ENCODE data around the gene CACNA1E.

The CACNA1E gene

GRCh38 chr1:181558416-181558815 lies 75.1 kb downstream of the CACNA1E start:
- in situ Hi-C loops (cut with MboI; ENCODE audit: low sequenced_read_pairs): no loop called here

DNA sequence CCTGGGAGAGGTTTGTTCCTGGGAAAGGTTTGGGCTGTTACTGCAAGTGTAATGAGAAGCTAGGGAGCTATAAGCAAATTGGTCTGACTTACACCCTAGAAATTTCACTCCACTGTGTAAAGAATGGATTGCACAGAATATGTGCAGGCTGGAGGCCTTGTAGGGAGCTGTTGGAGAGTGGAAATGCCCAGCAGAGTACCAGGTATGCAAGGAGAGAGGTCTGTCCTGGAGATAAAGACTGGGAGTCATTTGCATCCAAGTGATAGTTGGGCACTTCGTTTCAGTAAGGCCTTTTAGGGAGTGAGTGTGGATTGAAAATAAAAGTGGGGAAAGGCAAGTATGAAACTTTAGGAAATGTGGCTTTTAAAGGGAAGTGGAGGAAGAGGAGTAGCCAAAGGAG lies 75.8 kb downstream of the CACNA1E start:
- in situ Hi-C loops (cut with MboI; ENCODE audit: low sequenced_read_pairs): no loop called here

- in situ Hi-C loops (cut with MboI; ENCODE audit: low sequenced_read_pairs): no loop called here
These were observed 79.1 kb downstream of the CACNA1E start for GRCh38 chr1:181562395-181562794.

DNA sequence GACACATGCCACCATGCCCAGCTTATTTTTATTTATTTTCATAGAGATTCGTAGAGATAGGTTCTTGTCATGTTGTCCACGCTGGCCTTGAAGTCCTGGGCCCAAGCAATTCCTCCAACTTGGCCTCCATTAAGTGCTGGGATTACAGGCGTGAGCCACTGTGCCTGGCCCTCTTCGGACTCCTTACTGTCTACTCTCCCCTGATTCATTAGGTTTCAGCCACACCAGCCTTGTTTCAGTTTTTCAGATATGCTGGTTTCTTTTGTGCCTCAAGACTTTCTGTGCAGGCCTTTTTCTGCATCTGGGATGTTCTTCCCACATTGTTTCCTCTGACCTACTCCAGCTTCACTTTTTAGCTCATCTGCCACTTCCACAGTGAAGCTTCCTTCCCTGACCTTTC lies 85.4 kb downstream of the CACNA1E start:
- in situ Hi-C loops (cut with MboI; ENCODE audit: low sequenced_read_pairs): no loop called here

DNA sequence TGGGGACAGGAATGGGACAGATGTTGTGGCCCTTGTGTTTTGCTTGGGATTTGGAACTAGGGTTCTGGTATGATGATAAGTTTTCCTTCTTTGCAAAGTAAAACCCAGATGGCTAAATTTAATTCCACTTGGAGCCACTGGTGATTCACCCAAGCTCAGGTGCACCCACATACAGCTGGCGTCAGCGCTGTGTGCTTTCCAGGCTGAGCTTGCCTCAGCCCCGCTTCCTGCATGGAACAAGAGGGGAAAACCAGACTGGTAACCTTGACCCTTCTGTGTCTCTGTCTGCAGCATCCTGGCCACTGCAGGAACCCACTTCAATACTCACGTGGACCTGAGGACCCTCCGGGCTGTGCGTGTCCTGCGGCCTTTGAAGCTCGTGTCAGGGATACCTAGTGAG lies 94.2 kb downstream of the CACNA1E start:
- in situ Hi-C loops (cut with MboI; ENCODE audit: low sequenced_read_pairs): no loop called here

GRCh38 chr1:181583598-181583997 lies 100.3 kb downstream of the CACNA1E start:
- in situ Hi-C loops (cut with MboI; ENCODE audit: low sequenced_read_pairs): no loop called here

- in situ Hi-C loops (cut with MboI; ENCODE audit: low sequenced_read_pairs): no loop called here
These were observed 104.6 kb downstream of the CACNA1E start for GRCh38 chr1:181587870-181588438.

- in situ Hi-C loops (cut with MboI; ENCODE audit: low sequenced_read_pairs): no loop called here
These were observed 105.3 kb downstream of the CACNA1E start for GRCh38 chr1:181588631-181589030.

DNA sequence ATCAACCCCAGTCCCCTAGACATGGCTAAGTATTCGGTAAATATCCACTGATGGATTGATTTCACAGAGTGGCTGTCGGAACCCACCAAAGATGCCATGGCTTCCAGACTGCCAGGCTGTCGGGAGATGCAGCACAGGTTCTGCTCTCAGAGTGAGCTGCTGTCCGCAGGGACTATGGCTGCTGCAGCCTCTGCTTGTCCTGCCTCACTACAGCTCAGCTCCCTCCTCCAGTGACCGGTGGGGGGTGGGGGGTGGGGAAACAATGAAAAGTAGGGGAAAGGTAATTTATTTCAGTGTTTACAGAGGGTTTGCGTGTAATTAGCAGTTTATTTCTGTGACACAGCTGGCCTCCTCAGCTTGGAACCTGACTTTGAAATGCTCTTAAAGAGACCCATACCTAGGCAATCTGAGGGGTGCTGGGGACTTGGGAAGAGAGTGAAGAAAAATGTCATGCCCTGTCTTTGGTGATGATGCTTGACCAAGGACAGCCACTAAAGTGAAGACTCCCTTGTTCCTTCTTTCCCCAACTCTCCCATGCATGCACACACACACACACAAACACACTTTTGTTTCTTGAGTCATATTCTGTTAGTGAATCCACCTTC lies 109.0 kb downstream of the CACNA1E start:
- in situ Hi-C loops (cut with MboI; ENCODE audit: low sequenced_read_pairs): no loop called here

DNA sequence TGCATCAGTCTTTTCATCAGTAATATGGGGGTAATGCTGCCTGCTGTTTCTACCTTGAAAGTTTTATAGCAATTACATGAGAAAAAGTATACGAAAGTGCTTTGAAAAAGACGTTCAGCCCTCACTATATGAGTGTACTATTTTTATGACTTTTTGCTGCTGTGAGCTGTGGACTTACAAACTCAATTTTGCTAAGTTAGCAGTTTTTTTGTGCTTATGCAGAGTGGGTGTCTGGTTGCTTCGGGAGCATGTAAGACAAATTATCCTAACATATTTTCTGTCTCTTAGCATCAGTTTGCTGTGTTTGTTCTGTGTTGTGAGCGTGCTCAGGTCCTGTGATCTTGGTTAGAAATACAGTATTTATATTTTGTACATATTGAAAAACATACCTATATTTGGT lies 109.7 kb downstream of the CACNA1E start:
- in situ Hi-C loops (cut with MboI; ENCODE audit: low sequenced_read_pairs): no loop called here

DNA sequence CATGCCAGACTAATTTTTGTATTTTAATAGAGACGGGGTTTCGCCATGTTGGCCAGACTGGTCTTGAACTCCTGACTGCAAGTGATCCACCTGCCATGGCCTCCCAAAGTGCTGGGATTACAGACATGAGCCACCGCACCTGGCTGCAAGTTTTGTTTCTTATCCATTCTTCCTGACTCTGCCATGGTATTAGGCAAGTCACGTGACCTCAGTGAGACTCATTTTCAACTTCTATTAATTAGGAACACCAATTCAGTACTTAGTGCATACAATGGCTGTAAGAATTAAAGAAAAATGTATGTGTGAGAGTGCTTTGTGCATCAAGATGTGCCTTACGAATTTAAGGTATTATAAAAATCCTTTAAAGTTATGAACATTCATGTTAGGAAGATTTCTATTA lies 111.2 kb downstream of the CACNA1E start:
- in situ Hi-C loops (cut with MboI; ENCODE audit: low sequenced_read_pairs): no loop called here

DNA sequence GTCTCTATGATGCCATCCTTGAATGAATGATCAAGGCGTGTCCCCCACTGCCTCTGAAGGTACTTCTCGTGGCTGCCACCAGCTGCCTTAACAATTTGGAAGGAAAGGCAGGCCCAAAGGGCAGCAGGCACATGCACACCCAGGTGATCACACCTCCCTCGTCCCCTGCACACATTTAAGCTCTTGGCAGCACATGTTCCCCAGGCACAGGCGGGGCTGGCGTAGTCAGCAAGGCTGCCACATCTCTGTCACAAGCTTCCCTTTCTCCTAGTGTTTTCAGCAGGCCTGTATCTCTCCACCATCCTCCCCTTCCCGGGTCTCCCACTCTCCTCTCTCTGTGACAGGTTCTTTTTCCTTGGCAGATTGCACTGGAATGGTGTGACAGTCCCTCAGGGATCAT lies 111.9 kb downstream of the CACNA1E start:
- in situ Hi-C loops (cut with MboI; ENCODE audit: low sequenced_read_pairs): no loop called here

DNA sequence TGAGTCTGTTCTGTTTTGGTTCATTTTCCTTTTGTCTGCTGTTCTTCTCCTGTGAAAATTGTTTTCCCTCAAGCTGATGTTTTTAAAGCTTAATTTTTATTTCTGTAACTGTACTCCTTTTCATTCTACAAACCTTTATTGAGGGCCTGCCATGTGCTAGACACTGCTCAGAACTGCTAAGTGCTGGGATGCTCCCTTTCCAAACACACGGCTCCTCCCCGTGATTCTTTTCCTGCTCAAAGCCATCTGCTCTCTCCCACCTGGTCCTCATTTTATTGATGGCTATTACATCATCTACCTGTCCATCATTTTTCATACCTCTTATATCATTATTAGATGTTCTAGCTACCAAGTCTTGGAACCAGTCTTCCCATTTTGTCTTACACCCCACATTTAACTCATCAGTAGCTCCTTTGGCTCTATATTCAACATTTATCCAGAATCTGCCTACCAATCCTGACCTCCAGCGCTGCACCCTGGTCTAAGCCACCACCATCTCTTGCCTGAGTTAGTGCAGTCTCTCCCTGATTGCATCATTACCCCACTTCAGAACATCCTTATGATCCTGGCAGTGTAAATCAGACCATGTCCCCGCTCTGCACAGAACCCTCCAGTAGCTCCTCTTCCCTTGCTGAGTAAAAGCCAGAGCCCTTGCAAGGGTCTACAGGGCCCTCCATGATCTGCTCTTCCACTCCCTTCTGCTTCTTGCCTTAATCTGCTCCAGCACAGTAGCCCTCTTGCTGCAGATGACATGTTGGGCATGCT lies 118.1 kb downstream of the CACNA1E start:
- in situ Hi-C loops (cut with MboI; ENCODE audit: low sequenced_read_pairs): no loop called here

DNA sequence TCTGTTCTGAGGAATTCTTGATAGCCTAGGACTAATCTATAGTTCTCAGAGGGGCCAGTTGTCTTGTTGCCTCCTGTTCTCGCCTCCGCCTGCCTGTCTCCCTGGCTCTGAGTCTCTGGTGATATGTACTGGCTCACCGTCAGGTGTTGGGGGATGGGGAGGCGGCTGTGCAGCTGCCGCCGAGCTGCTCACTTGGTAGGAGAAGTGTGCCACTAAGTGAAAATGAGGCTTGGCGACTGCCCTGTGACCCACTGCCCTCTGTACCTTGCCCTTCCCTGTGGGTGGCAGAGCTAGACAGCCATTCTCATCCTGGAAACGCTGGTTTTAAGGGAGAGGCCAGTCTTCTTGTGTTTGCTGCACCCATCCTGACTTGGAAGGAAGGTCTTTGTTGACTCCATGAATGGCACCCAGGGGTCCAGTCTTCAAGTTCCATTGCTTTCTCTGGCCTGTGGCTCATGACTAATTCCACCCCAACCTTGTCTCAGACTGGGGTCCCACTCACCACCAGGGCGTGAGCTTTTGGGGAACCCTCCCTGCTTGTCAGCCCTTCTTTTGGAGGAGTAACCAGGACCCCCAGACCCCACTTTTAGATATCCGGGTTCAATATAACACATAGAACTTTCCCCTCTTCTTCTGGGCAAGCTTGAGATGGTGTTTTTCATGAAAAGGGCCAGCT lies 120.6 kb downstream of the CACNA1E start:
- in situ Hi-C loops (cut with MboI; ENCODE audit: low sequenced_read_pairs): no loop called here

DNA sequence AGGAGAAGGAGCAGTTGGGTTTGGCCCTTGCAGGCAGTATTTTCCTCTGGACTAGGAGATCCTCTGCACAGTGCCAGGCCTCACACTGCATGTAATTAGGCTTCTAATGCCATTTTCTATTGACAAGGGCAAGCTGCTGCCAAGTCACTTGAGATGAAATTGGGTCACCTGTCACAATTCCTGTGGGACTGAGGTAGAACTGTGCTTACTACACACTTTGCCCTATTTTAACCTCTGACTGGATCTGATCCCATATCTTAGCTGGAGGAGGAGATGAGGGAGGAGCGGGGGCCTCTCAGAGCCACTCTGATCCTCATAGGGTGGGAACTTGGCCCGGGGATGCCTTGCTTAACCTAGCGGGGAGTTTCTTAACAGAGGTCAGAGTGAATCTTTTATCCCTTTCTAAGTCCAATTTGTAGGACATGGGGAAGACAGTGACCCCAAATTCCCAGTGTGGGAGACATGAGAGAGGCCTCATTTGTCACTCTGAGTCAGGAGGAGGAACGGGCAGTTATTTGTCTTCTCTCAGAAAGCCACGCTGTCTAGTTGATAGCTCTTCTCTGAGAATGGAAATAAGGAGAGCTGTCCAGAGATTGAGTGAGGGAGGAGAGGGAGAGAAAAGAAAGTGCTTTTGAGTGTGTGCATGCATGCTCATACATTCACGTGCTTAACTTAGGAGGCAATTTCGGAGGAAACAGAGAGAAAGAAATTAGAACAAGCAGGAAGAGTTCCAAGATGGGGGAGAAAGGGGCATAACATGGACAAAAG lies 121.3 kb downstream of the CACNA1E start:
- in situ Hi-C loops (cut with MboI; ENCODE audit: low sequenced_read_pairs): no loop called here

DNA sequence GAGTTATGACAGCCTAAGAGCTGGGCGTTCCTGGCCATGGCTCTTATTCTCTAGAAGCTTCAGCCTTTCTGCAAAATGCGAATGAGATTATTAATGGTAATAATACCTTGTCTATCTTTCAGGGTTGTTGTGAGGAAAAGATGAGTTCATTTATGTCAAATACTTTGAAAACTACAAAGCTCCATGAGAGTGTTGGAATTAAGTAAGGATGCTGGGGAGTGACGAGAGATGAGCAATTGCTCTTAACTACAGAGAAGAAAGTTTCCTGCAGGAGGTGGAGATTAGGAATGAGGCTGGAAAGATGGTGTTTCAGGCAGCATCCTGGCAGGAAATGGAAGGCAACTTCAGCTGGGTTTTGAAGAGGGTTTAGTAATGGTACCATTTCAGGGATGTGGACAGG lies 124.2 kb downstream of the CACNA1E start:
- in situ Hi-C loops (cut with MboI; ENCODE audit: low sequenced_read_pairs): no loop called here

DNA sequence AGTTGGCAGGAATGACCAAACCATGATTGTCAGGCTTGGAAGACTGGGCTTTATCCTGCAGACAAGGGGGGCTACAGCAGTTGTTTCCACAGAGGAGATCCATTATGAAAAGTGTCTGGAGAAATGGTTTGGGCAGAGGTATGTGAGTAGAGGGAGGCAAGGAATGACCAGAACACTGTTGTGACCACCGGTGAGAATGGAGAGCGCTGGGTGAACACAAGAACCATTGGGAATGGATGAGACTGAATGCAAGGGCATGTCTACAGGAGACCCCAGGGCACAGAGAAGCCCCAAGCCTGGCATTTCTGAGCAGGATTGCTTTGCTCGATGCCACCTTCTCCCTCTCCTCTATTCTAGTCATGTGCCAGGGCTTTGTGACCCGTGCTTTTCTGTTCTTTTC lies 125.1 kb downstream of the CACNA1E start:
- in situ Hi-C loops (cut with MboI; ENCODE audit: low sequenced_read_pairs): no loop called here

DNA sequence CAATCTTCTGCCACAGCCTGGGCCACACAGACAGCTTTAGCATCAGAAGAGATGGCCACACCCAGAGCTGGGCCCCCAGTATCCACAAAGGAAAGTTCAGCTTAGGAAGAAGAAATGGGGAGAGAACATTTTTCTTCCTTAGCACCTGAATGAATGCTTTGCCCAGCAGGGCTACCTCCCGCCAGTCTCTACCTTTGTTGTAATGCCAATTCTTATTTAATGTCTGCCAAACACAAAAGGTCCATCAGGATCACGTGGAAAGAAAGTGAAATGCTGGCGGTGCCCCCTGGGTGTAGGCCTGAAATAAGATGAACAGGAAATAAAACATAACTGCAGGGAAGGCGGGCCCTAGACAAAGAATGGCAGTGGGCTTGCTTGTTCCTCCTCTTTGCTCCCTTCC lies 125.6 kb downstream of the CACNA1E start:
- in situ Hi-C loops (cut with MboI; ENCODE audit: low sequenced_read_pairs): no loop called here

GRCh38 chr1:181612100-181612499 lies 128.8 kb downstream of the CACNA1E start:
- in situ Hi-C loops (cut with MboI; ENCODE audit: low sequenced_read_pairs): no loop called here

DNA sequence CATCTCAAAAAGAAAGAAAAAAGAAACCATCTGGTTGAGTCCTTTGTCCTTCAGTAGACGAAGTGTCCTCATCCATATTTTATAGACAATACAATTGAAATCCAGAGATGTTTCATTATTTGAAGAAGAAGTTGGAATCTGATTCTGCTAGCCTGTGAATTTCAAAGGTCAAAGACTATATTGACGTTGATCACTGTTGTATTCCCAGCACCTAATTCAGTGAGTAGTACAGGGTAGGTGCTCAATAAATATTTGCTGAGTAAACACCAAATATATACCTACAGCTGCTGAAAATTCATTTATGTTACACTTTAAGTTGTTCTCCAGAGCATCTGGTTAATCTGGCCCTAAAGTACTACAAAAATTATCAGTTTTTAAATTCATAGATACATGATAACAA lies 135.2 kb downstream of the CACNA1E start:
- in situ Hi-C loops (cut with MboI; ENCODE audit: low sequenced_read_pairs): no loop called here

DNA sequence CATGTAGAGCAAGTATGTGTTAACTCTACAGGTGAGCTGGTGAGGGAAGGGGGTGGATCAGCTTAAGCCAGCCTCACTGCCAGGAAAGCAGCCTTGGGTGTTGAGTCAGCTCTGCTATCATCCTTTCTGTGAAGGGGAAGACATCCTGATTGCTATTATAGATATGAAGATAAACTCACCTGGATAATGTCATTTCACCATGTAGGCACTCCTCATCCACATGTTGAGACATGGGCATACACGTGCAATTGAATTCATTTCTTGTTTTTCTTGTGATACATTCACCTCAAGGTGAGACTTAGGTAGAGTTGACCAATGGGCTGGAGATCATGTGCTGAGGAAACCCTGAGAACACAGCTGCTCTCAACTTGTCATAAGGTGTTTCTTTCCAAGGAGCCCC lies 136.9 kb downstream of the CACNA1E start:
- in situ Hi-C loops (cut with MboI; ENCODE audit: low sequenced_read_pairs): no loop called here
